ENCODE data around the gene ATP5F1E.

- TF ChIP-seq POLR2A (IDR thresholded peaks at IDR 0.05) (peak; percentile 96 to 98), CTCF (IDR thresholded peaks at IDR 0.05 in 4 of 5, conservative IDR thresholded peaks at IDR 0.05 in 1 of 5) (no peak)
These were observed at the start of gene ATP5F1E for GRCh38 chr20:59032023-59032712.

Measured in gastrocnemius medialis (tissue), 4 donors.